Progenitor cell of endocrine pancreas (in vitro differentiated cells): ENCODE data around the gene TNFRSF18. TPM values are rescaled to one million over a fixed set of nuclear protein-coding genes. Genes with fewer than 3 reads are reported as not detected.

Experiments
- DNase-seq: peaks from one replicate; pipeline ENCODE4 v3.0.0; 2021; ENCODE audit warnings: low spot score; ENCODE audit not compliant: unreplicated experiment
- H3K27ac Mint-ChIP-seq: 2 replicates; pipeline ENCODE4 v1.8.0; 2021; ENCODE audit warnings: mild to moderate bottlenecking, moderate library complexity, mixed read lengths
- H3K27me3 Mint-ChIP-seq: 2 replicates; pipeline ENCODE4 v1.8.0; 2021; ENCODE audit warnings: mixed read lengths
- H3K36me3 Mint-ChIP-seq: 2 replicates; pipeline ENCODE4 v1.8.0; 2022; ENCODE audit warnings: mixed read lengths; ENCODE audit not compliant: insufficient read depth
- H3K4me1 Mint-ChIP-seq: 2 replicates; pipeline ENCODE4 v1.8.0; 2021; ENCODE audit warnings: low read depth, mixed read lengths
- H3K4me3 Mint-ChIP-seq: 2 replicates; pipeline ENCODE4 v1.8.0; 2021; ENCODE audit warnings: low read depth, mild to moderate bottlenecking, moderate library complexity, mixed read lengths
- H3K9me3 Mint-ChIP-seq: 2 replicates; pipeline ENCODE4 v1.8.0; 2021; ENCODE audit warnings: low read depth, mixed read lengths
- total RNA-seq: library from RNA; stranded (reverse); gene quantifications from 2 replicates; pipeline ENCODE4 v1.2.1, GENCODE V29; 2021
- TF ChIP-seq, protein P1 (sequence below): fragments of 200-600 bp; sonication (generic); IDR thresholded peaks from one replicate; pipeline ENCODE4 v1.5.0; 2021; ENCODE audit warnings: antibody characterized with exemption, mild to moderate bottlenecking; ENCODE audit not compliant: unreplicated experiment

Gene TNFRSF18
- total RNA-seq, 1 donor from 2014 or later: 0.48 TPM

DNA sequence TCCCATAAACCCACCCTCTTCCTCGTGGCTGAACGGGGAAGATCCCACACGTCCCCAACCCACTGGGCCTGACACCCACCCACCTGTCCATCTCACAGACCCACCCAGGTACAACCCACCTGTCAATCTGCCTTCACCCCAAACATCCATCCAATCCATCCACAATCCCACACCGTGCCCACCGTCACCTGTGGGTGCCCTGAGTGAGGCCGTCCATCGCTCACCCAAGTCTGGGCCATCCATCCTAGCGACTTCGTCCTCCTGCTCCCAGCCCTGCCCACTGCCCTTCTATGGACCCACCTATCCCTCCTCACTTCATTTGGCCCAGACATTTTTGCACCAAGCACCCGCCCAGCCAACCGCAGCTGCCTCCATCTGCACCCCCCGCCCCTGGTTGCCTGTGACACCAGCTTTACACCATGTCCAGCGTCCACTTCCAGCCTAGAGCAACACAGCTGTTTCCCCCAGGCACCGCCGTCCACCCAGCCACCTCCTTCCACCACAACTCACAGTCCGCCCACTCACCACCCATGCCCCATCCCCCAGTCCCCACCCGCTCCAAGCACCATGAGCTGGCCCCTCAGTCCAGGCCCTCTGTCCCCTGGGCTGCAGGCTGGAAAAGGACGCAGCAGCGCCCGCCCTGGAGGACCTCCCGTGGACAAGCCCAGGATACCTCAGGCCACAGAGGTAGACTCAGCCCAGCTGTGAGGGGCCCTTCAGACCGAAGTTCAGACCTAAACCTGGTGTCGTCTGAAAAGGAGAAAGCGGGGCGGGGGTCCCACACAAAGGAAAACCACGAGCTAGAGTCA lies 25.1 kb downstream of the TNFRSF18 start:
- Mint-ChIP-seq H3K36me3 (peaks cover 3% of the 10 kb centered on the region), H3K27ac (no peak overlapping the region), H3K4me3 (no peak overlapping the region), H3K27me3 (peaks cover 4% of the 10 kb centered on the region), H3K4me1 (peaks cover 2% of the 10 kb centered on the region), H3K9me3 (no peaks in the 10 kb centered on the region)
- TF ChIP-seq, protein P1, sequence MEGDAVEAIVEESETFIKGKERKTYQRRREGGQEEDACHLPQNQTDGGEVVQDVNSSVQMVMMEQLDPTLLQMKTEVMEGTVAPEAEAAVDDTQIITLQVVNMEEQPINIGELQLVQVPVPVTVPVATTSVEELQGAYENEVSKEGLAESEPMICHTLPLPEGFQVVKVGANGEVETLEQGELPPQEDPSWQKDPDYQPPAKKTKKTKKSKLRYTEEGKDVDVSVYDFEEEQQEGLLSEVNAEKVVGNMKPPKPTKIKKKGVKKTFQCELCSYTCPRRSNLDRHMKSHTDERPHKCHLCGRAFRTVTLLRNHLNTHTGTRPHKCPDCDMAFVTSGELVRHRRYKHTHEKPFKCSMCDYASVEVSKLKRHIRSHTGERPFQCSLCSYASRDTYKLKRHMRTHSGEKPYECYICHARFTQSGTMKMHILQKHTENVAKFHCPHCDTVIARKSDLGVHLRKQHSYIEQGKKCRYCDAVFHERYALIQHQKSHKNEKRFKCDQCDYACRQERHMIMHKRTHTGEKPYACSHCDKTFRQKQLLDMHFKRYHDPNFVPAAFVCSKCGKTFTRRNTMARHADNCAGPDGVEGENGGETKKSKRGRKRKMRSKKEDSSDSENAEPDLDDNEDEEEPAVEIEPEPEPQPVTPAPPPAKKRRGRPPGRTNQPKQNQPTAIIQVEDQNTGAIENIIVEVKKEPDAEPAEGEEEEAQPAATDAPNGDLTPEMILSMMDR: no peak
- DNase-seq: no peak

DNA sequence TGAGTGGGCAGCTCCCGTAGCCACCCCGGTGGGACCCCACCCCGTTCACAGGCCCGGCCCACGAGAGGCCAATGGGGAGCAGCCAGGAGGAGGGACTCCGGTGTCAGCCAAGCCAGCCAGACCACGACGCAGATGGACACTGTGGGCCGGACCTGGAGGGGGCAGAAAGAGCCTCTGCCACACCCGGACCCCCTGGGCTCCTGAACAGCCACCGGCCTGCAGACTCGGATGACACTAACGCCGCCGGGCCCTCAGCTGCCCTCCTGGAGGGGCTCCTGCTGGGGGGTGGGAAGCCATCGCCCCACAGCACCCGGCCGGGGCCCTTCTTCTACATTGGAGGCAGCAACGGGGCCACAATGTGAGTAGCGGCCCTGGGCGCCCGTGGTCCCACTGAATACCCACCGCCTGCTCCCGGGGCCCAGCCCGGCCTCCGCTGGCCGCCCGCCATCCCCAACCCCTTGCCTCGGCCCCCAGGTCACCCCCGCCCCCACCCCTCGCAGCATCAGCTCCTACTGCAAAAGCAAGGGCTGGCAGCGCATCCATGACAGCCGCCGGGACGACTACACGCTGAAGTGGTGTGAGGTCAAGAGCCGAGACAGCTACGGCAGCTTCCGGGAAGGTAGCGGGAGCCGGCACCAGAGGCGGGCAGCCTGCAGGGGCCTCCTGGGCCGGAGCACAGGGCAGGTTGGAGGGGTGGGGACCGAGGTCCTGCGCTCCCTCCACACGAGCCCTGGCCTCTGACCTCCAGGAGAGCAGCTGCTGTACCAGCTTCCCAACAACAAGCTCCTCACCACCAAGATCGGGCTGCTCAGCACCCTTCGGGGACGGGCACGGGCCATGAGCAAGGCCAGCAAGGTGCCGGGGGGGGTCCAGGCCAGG lies 26.2 kb downstream of the TNFRSF18 start:
- Mint-ChIP-seq H3K27me3 (peaks cover 4% of the 10 kb centered on the region), H3K36me3 (peaks cover 3% of the 10 kb centered on the region), H3K27ac (no peak overlapping the region), H3K4me1 (peaks cover 2% of the 10 kb centered on the region), H3K9me3 (no peaks in the 10 kb centered on the region), H3K4me3 (no peak overlapping the region)
- DNase-seq: no peak
- TF ChIP-seq, protein P1: no peak

DNA sequence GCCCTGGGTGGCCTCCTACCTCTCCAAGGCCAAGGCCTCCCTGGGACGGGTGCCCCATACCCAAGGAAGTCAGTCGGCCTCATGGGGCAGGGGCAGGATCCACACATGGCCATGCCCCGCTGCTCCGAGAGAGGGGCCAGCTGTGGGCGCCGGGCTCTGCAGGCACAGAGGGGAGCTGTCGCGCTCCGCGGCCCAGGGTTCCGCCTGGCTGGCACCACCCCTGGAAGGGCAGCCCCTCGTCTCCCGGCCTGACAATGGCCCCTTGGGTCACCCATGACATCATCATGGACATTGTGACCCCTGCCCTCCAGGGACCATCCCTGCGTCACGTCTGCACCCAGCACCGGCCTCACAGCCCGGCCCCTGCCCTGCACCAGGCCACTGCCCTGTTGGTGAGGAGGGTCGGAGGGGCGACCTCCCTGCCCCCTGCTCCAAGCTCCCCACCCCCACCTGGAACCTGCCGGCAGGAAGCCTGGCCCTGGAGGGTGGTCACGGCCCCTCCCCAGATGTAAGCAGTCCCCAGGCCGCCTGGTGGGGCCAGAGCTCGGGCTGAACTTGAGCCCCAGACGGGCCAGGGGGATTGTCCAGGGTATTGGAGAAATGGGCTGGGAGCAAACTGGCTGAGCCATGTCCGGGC lies 26.9 kb downstream of the TNFRSF18 start:
- TF ChIP-seq, protein P1: no peak
- no peak for DNase-seq
- H3K36me3 Mint-ChIP-seq: peaks cover 4% of the 10 kb centered on the region
- no peak overlapping the region for H3K4me3 Mint-ChIP-seq
- peaks cover 4% of the 10 kb centered on the region for H3K27me3 Mint-ChIP-seq
- peaks cover 2% of the 10 kb centered on the region for H3K4me1 Mint-ChIP-seq
- H3K27ac Mint-ChIP-seq: no peak overlapping the region
- H3K9me3 Mint-ChIP-seq: no peaks in the 10 kb centered on the region

DNA sequence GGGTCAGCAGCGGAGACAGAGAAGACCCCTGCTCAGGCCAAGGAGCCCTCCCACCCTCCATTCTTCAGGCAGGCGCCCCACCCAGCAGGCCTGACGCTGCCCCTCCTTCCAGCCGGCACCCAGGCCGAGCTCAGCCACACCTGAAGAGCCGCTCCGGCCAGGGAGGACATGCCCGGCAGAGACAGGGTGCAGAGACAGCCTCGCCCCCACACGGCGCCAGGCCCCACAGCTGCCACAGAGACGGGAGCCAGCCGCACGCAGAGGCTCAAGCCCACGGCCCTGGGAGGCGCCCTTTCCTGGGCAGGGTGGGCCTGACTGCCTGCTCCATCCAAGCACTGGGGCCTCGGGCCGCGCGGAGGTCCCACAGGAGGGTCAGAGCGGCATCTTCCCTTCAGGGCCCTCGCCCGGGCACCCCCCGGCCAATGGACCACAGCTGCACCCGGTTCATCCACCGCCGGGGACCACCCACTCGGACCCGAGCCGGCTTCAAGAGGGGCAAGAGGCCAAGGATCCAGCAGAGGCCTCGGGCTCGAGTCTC lies 27.5 kb downstream of the TNFRSF18 start:
- Mint-ChIP-seq H3K27ac (no peak overlapping the region), H3K4me3 (no peak overlapping the region), H3K27me3 (peaks cover 4% of the 10 kb centered on the region), H3K36me3 (peaks cover 4% of the 10 kb centered on the region), H3K4me1 (peaks cover 2% of the 10 kb centered on the region), H3K9me3 (no peaks in the 10 kb centered on the region)
- TF ChIP-seq, protein P1: no peak
- no peak for DNase-seq
